GM12864 (cell line): ENCODE results near the gene ABHD12.

Source experiments
- DNase-seq: peaks from one replicate; pipeline ENCODE4 v3.0.0-alpha.2; 2011; ENCODE audit warnings: low read depth
- H3K4me3 ChIP-seq: 2 replicates; pipeline ENCODE4 v1.5.1; 2011; ENCODE audit warnings: mild to moderate bottlenecking, low read depth, low read length, control low read depth
- TF ChIP-seq, protein P1 (sequence below): IDR thresholded peaks from 2 replicates; pipeline ENCODE4 v1.5.1; 2011; ENCODE audit warnings: low read depth, mild to moderate bottlenecking, moderate library complexity, low read length, control low read depth, inconsistent platforms; ENCODE audit errors: missing control alignments

The ABHD12 gene

DNA sequence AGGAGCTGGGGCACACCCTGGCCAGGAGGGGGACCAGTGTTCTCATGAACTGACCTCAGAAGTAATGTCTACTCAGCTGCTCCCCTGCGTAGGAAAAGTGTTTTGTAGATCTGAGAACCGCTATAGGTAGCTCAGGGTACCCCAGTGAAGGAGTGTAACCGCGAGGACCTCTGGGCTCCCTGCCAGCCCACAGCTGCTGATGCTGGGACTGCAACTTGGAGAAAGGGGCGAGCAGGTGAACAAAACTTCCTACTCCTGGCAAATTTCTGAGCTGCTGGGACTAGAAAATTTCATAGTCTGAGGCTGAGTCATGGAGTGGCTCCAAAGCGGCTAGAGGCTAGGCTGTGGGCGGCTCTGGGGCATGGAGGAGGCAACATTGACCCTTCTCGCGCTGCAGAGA, 90.8 kb downstream of the ABHD12 start:
- DNase-seq = no peak
- TF ChIP-seq, protein P1, sequence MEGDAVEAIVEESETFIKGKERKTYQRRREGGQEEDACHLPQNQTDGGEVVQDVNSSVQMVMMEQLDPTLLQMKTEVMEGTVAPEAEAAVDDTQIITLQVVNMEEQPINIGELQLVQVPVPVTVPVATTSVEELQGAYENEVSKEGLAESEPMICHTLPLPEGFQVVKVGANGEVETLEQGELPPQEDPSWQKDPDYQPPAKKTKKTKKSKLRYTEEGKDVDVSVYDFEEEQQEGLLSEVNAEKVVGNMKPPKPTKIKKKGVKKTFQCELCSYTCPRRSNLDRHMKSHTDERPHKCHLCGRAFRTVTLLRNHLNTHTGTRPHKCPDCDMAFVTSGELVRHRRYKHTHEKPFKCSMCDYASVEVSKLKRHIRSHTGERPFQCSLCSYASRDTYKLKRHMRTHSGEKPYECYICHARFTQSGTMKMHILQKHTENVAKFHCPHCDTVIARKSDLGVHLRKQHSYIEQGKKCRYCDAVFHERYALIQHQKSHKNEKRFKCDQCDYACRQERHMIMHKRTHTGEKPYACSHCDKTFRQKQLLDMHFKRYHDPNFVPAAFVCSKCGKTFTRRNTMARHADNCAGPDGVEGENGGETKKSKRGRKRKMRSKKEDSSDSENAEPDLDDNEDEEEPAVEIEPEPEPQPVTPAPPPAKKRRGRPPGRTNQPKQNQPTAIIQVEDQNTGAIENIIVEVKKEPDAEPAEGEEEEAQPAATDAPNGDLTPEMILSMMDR = no peak
- no peak overlapping the region for H3K4me3 ChIP-seq

DNA sequence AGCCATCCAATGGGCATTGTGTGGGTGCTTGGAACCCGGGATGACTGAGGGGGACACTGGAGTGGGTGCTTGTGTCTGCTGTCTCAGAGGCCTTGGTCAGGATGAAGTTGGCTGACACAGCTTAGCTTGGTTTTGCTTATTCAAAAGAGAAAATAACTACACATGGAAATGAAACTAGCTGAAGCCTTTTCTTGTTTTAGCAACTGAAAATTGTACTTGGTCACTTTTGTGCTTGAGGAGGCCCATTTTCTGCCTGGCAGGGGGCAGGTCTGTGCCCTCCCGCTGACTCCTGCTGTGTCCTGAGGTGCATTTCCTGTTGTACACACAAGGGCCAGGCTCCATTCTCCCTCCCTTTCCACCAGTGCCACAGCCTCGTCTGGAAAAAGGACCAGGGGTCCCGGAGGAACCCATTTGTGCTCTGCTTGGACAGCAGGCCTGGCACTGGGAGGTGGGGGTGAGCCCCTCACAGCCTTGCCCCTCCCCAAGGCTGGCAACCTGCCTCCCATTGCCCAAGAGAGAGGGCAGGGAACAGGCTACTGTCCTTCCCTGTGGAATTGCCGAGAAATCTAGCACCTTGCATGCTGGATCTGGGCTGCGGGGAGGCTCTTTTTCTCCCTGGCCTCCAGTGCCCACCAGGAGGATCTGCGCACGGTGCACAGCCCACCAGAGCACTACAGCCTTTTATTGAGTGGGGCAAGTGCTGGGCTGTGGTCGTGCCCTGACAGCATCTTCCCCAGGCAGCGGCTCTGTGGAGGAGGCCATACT, 93.3 kb downstream of the ABHD12 start:
- peak; percentile 65 for DNase-seq
- H3K4me3 ChIP-seq = peak overlapping the region; percentile 12
- TF ChIP-seq, protein P1 = no peak

DNA sequence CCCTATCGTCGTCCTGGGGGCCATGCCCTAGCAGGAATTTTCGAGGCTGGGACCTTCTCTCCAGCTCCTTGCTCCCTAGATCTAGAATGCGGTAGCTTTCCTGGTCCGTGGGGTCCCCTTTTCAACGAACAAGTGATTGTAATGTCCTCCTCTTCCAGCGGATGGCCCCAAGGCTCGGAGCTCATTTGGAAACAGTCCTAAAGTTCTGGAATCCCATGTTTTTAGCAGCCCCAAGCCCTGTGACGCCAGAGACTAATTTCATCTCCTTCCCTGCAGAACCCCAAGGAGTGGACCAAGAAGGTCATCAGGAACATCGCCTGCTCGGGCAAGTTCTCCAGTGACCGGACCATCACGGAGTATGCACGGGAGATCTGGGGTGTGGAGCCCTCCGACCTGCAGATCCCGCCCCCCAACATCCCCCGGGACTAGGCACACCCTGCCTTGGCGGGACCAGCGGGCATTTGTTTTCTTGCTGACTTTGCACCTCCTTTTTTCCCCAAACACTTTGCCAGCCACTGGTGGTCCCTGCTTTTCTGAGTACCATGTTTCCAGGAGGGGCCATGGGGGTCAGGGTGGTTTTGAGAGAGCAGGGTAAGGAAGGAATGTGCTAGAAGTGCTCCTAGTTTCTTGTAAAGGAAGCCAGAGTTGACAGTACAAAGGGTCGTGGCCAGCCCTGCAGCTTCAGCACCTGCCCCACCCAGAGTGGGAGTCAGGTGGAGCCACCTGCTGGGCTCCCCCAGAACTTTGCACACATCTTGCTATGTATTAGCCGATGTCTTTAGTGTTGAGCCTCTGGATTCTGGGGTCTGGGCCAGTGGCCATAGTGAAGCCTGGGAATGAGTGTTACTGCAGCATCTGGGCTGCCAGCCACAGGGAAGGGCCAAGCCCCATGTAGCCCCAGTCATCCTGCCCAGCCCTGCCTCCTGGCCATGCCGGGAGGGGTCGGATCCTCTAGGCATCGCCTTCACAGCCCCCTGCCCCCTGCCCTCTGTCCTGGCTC, 94.2 kb downstream of the ABHD12 start:
- TF ChIP-seq, protein P1 = peak; percentile 63
- peak overlapping the region; percentile 12 for H3K4me3 ChIP-seq
- DNase-seq = no peak

GRCh38 chr20:25295386-25296093, 95.1 kb downstream of the ABHD12 start:
- H3K4me3 ChIP-seq = no peak overlapping the region
- DNase-seq = no peak
- TF ChIP-seq, protein P1 = no peak

- DNase-seq = no peak
- TF ChIP-seq, protein P1 = peak; percentile 90
- no peak overlapping the region for H3K4me3 ChIP-seq
These were observed 95.9 kb downstream of the ABHD12 start for GRCh38 chr20:25294459-25295385.
